NCI-H510A treated with DMSO at 0.1 percent for 48 hours (cell line): Measurements from ENCODE around the gene MEX3D.
A peak's percentile ranks its signal among the peaks of the same experiment; 100 is the strongest.

Experiments used
- DNase-seq: peaks from one replicate; lab custom pipeline; 2025; lab: John Stamatoyannopoulos, UW

Gene MEX3D

GRCh38 chr19:1518471-1518870, 49.7 kb downstream of the MEX3D start:
- DNase-seq: no peak

DNA sequence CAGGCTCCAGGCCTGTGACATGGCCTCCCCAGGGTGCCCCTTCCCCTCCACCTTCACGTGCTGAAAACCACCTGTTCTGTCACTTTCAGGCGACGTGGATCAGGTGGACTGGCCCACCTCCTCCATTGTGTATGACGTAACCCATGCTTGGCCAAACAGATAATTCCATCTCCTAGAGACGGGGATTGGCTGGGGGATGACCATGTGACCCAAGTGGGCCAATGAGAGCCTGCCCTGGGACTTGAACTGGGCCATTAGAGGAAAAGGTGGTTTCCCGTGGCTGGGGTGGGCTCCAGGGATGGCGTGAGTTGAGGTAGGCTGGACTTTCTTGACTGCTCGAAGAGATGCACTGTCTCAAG, 51.8 kb downstream of the MEX3D start:
- no peak for DNase-seq

GRCh38 chr19:1514986-1515721, 53.0 kb downstream of the MEX3D start:
- no peak for DNase-seq

DNA sequence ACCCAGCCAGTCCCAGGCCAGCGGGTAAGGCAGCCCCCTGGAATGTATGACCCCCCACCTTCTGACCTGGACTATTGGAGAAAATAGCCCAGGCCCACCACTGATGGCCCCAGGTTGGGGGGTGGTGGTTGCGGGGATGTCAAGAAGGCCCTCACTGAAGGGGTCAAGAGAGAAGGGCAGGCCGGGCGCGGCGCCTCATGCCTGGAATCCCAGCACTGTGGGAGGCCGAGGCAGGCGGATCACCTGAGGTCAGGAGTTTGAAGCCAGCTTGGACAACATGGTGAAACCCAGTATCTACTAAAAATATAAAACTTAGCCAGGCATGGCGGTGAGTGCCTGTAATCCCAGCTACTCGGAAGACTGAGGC, 53.8 kb downstream of the MEX3D start:
- DNase-seq: no peak

GRCh38 chr19:1513499-1514294, 54.4 kb downstream of the MEX3D start:
- no peak for DNase-seq

DNA sequence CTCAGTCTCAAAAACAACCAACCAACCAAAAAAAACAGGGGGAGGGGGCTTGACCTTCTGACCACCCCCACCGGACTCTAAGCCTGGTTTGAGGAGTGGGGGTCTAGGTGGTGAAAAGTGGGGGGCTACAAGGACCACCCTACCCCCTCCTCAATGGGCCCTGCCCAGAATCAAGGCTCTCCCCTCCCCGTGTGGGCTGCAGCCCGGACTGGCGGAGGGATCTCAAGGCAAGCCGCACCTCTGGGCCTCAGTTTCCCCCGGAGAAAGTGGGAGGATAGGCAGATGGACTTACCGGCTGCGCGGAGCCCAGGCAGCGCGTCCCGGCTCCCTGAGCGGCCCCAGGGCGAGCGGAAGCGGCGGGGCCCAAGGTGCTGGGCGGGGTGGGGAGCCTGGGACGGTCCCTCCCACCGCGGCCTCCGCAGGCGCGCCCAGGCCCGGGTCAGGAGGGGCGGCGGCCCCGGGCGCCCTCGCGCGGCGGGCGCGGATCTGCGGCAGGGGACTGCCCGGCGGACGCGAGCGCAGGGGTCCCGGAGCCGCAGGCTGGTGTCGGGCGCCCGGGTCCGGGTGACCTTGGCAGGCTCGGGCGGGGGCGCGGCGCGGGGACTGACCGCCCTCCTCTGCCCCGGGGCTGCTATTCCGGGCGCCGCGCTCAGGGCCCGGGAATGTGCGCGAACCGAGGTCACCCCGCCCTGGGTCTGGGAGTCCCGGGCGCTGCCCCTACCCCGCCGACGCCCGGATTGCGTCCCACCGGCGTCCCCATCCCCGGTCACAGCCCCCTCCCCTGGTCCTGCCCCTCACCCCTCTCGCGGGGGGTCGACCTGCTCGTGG, 55.2 kb downstream of the MEX3D start, which contains the start of gene ADAMTSL5:
Gene ADAMTSL5, minus strand, starts transcription at position 349 of the 828 bp plus-strand sequence. CDS start 2,076 bp downstream, outside the sequence.
- DNase-seq: no peak

DNA sequence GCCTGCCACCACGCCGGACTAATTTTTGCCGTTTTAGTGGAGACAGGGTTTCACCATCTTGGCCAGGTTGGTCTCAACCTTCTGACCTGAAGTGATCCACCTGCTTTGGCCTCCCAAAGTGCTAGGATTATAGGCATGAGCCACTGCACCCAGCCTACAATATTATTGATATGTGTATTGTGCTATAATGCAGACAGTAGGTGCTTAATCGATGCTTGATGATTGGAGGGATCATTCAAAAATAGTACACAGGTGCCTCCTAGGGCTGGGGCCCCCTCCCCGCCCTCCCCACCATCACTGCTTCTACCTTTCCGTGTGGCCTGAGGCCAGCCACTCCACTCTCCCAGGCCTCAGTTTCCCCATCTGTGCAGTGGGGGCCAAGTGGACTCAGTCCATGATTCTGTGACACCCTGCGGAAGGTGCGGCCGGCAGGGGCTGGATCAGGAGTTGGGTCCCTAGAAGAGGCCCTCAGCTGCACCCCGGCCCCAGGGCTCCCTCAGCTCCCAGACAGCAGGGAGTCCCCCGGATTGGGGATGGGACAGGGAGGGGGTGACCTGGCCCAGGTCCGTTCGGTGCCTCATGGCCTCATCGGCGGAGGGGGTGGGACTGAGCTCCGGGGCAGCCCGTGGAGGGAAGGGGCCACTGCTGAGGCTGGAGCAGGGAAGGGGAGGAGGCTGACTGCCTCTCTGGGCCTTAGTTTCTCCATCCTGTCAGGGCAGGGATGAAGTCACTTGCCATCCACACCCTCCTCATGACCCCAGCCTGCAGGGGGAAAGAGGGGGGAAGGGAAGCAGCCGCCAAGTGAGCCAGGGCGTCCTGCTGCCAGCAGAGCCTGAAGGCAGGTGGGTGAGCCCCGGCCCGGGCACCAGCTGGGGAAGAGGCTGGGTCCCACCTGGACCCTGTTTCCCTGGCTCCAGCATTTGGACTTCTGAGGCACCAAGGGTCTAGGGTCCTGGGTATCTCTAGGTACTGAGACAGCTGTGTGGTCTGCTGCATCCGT, 56.5 kb downstream of the MEX3D start:
- DNase-seq: no peak

DNA sequence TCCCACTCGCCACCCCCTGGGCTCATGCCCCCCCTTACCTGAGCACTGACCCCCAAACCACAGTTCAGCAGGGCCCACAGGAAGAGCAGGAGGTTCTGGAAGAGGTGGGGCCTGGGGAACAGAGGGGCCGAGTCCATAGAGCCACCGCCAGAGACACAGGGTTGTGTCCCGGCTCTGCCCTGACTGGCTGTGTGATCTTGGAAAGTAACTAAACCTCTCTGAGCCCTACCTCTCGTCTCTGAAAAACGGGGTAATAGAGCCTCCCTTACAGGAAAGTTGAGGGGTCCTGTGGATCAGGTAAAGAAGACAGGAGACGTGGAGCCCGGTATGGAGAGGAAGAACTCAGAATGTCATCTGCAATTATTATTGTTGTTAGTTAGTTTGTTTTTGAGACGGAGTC, 57.3 kb downstream of the MEX3D start:
- DNase-seq: no peak

DNA sequence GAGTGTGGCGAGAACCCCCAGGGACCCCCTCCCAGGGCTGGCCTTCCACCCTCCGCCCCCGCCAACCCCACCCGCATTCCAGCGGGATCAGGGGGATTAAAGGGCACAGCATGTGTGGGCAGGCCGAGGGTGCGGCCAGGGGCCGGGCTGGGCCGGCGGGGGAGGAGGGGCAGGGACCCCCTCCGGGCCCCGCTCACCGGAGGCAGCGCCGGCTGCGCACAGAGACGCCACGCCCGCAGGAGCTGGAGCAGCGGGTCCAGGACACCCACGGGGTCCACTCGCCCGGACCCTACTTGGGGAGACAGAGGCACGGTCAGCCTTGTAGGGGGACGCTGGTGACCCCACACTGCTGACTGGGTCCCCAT, 57.7 kb downstream of the MEX3D start:
- no peak for DNase-seq

DNA sequence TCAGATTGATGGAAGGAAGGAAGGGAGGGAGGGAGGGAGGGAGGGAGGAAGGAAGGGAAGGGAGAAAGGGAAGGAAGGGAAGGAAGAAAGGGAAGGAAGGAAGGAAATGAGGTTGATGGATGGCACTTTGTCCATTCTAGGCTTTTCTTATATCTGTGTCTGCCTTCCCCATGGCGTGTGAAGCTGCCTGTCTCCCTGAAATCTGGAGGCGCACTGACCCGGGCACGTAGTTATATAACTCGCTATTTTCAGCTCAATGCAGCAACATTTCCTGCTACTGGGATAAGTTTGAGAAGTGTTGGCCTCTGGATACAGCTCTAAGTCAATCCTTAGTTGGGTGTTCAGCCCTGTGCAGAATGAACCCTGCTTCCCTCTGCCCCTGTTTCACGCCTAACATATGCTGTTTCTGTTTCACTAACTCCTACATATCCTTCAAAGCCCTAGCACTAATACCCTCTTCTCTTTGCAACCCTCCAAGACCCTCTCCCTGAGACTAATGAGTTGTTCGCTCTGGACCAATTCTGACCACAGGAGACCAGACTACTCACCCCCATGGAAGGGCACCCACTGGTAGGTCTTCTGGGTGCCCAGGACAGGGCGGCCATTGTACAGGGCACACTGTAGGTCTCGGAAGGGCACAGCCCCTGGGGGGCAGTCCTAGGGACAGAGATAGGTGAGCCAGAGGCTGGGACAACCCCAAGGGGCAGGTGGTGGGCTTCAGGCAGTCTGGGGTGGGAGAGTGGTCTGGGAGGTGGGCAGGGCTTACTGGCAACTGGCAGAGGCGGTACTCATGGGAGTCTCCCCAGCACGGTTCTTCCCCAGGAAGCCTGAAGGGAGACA, 58.3 kb downstream of the MEX3D start:
- DNase-seq: no peak

DNA sequence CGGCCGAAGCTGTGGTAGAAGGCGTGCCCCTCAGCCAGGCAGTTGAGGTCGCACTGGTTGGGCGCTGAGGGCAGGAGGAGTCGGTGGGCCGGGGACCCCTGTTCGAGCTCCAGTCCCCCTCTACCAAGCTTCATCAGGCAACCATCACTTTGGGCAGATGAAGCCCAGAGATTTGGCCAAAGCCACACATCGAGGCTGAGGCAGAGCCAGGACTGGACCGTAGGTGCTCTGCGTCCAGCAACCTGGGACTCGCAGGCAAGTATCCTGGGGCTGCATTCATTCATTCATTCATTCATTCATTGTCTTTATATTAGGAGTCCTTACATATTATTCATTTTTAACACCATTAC, 59.6 kb downstream of the MEX3D start:
- DNase-seq: no peak

GRCh38 chr19:1507763-1508506, 60.2 kb downstream of the MEX3D start:
- peak; percentile 36 for DNase-seq

DNA sequence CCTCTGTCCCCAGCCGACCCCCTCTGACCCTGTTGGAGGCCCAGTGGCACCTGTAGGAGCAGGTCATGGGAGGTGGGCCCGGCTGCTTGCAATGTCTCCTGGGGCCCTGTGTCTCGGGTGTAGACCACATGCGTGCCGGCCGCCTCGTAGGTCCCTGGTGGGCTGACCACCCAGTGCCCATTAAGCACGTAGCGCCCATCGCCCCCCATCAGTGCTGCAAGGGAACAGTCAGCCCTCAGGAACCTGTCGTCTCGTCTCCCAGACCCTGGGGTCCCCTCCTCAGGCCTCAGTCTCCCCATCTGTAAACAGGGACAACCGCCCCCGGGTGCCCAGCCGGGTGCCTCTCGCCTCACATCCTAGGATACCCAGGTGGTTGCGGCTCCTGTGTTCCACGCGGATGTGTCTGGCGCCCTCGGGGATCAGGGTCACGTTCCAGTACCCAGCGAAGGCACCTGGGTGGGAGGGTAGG, 60.9 kb downstream of the MEX3D start:
- DNase-seq: no peak

GRCh38 chr19:1505991-1506881, 61.9 kb downstream of the MEX3D start:
- DNase-seq: no peak

GRCh38 chr19:1505012-1505411, 63.1 kb downstream of the MEX3D start:
- DNase-seq: no peak
